Spleen (tissue), 7 donors: ENCODE results near the gene USP24.

Experiments used
- CTCF ChIP-seq, 11 experiments: fragments of 200-600 bp in 7 of 11; fragments of 450-650 bp in 4 of 11; sonication (generic) in 4 of 11; IDR thresholded peaks in 8 of 11; conservative IDR thresholded peaks in 3 of 11; 1 replicate in 7 of 11; 2 replicates in 4 of 11; pipeline versions ENCODE4 v1.4.0 to v1.8.0; 2016 to 2021; ENCODE audit warnings: antibody characterized with exemption in 11 of 11, inconsistent platforms in 4 of 11, mild to moderate bottlenecking in 1 of 11
- POLR2A ChIP-seq, 3 donors: fragments of 450-650 bp; IDR thresholded peaks; one replicate each; pipeline ENCODE4 v1.5.1; 2017; ENCODE audit warnings: antibody characterized with exemption in 3 of 3, mild to moderate bottlenecking in 1 of 3
- POLR2AphosphoS5 ChIP-seq, 3 donors: sonication (generic); formaldehyde crosslinking; IDR thresholded peaks; one replicate each; pipeline ENCODE4 v1.5.1; 2017; ENCODE audit warnings: antibody characterized with exemption in 3 of 3
- donor health status: DM: no; HTN: no; CAD: no; lungs with moderate emphysema.
- donor health status: DM: no; HTN: no; CAD: no.
- donor health status: DM: no; HTN: no; CAD: no.

GRCh38 chr1:55230659-55231058 is 15.5 kb upstream of the USP24 start:
- no peak for TF ChIP-seq POLR2A (IDR thresholded peaks at IDR 0.05)
- no peak for TF ChIP-seq CTCF (IDR thresholded peaks at IDR 0.05 in 8 of 11, conservative IDR thresholded peaks at IDR 0.05 in 3 of 11)
- no peak for TF ChIP-seq POLR2AphosphoS5 (IDR thresholded peaks at IDR 0.05)
